IMR-90 (cell line): Measurements from ENCODE around the gene CAPN5. TPM values are rescaled to one million over a fixed set of nuclear protein-coding genes. Genes with fewer than 3 reads are reported as not detected.

Source experiments
- ATAC-seq: fragments of 200-7000 bp; cut with Tn5 transposase; 2 replicates; pipeline ENCODE4 v1.9.1; 2020; ENCODE audit warnings: low read depth, mild to moderate bottlenecking, moderate library complexity
- BruUV-seq: library from RNA; stranded (reverse); fragments of 400-500 nt; replicated peaks from 2 replicates; lab custom pipeline; 2021; lab: Mats Ljungman, UMichigan
- CTCF ChIA-PET: fragments of 300-600 bp; formaldehyde crosslinking; extraction: SDS; loops from one replicate; lab custom pipeline; 2021; ENCODE audit warnings: antibody characterized with exemption; lab: Yijun Ruan, JAX
- POLR2A ChIA-PET: fragments of 300-600 bp; sonication (Branson Sonifier 250); formaldehyde crosslinking; loops from one replicate; lab custom pipeline; 2022; ENCODE audit warnings: antibody characterized with exemption; ENCODE audit not compliant: unreplicated experiment; lab: Charles Lee
- DNase-seq: peaks from one replicate; pipeline ENCODE4 v3.0.0; 2013
- H2AFZ ChIP-seq: replicated peaks from 2 replicates; pipeline ENCODE3; 2013; ENCODE audit warnings: low read length, mild to moderate bottlenecking; ENCODE audit not compliant: poor library complexity
- H2AK5ac ChIP-seq: 2 replicates; pipeline ENCODE4 v1.6.1; 2013; ENCODE audit warnings: low read depth, low read length, inconsistent platforms
- H2AK9ac ChIP-seq: replicated peaks from 2 replicates; pipeline ENCODE3; 2013; ENCODE audit warnings: mild to moderate bottlenecking, low read depth, low read length, moderate library complexity; ENCODE audit not compliant: poor library complexity
- H2BK120ac ChIP-seq: 2 replicates; pipeline ENCODE4 v1.6.1; 2013; ENCODE audit warnings: low read depth, low read length, inconsistent platforms
- H2BK15ac ChIP-seq: 3 replicates; pipeline ENCODE4 v1.6.1; 2013; ENCODE audit warnings: low read depth, low read length, inconsistent platforms
- H2BK20ac ChIP-seq: 2 replicates; pipeline ENCODE4 v1.6.1; 2013; ENCODE audit warnings: low read depth, mild to moderate bottlenecking, inconsistent platforms, low read length, moderate library complexity
- H2BK5ac ChIP-seq: 2 replicates; pipeline ENCODE4 v1.6.1; 2013; ENCODE audit warnings: mild to moderate bottlenecking, low read depth, low read length, inconsistent platforms; ENCODE audit not compliant: poor library complexity, severe bottlenecking
- H3K14ac ChIP-seq: replicated peaks from 2 replicates; pipeline ENCODE4 v1.6.1; 2013; ENCODE audit warnings: low read depth, low read length, inconsistent platforms
- H3K18ac ChIP-seq: 2 replicates; pipeline ENCODE4 v1.6.1; 2013; ENCODE audit warnings: low read depth, low read length, control low read depth
- H3K23ac ChIP-seq: 2 replicates; pipeline ENCODE4 v1.6.1; 2013; ENCODE audit warnings: low read depth, low read length, inconsistent platforms
- H3K27ac ChIP-seq: 2 replicates; pipeline ENCODE4 v1.5.1; 2013; ENCODE audit warnings: mild to moderate bottlenecking, control low read depth, low read length; ENCODE audit not compliant: insufficient read depth
- H3K27me3 ChIP-seq: 2 replicates; pipeline ENCODE4 v1.6.1; 2013; ENCODE audit warnings: low read length; ENCODE audit not compliant: control insufficient read depth, insufficient read depth
- H3K36me3 ChIP-seq: 2 replicates; pipeline ENCODE4 v1.6.1; 2013; ENCODE audit warnings: low read length, mixed read lengths; ENCODE audit not compliant: control insufficient read depth, insufficient read depth
- H3K4ac ChIP-seq: 2 replicates; pipeline ENCODE4 v1.6.1; 2013; ENCODE audit warnings: low read depth, low read length, inconsistent platforms
- H3K4me1 ChIP-seq: 2 replicates; pipeline ENCODE4 v1.6.1; 2013; ENCODE audit warnings: low read length, mixed read lengths; ENCODE audit not compliant: control insufficient read depth, insufficient read depth
- H3K4me2 ChIP-seq: 2 replicates; pipeline ENCODE4 v1.6.1; 2013; ENCODE audit warnings: low read depth, mild to moderate bottlenecking, control low read depth, low read length, moderate library complexity
- H3K4me3 ChIP-seq: 2 replicates; pipeline ENCODE4 v1.5.1; 2013; ENCODE audit warnings: low read depth, mild to moderate bottlenecking, control low read depth, low read length, moderate library complexity; ENCODE audit not compliant: insufficient read depth
- H3K56ac ChIP-seq: 2 replicates; pipeline ENCODE4 v1.6.1; 2013; ENCODE audit warnings: low read length, inconsistent platforms; ENCODE audit not compliant: insufficient read depth; ENCODE audit errors: extremely low read depth
- H3K79me1 ChIP-seq, 2 experiments: 2 replicates each; pipeline ENCODE4 v1.6.1; 2013; ENCODE audit warnings: low read length in 2 of 2, inconsistent platforms in 1 of 2, low read depth in 1 of 2
- H3K9ac ChIP-seq: 2 replicates; pipeline ENCODE4 v1.6.1; 2013; ENCODE audit warnings: low read depth, low read length, control low read depth
- H3K9me1 ChIP-seq: 2 replicates; pipeline ENCODE4 v1.6.1; 2013; ENCODE audit warnings: low read length, inconsistent platforms; ENCODE audit not compliant: insufficient read depth
- H3K9me3 ChIP-seq: 2 replicates; pipeline ENCODE4 v1.6.1; 2013; ENCODE audit warnings: low read length; ENCODE audit not compliant: control insufficient read depth, insufficient read depth
- H4K20me1 ChIP-seq: 2 replicates; pipeline ENCODE4 v1.6.1; 2013; ENCODE audit warnings: low read length, inconsistent platforms; ENCODE audit not compliant: insufficient read depth
- H4K5ac ChIP-seq: 2 replicates; pipeline ENCODE4 v1.6.1; 2013; ENCODE audit warnings: mild to moderate bottlenecking, low read depth, low read length, control low read depth
- H4K8ac ChIP-seq, 2 experiments: 2 replicates each; pipeline ENCODE4 v1.6.1; 2013; ENCODE audit warnings: low read depth in 2 of 2, low read length in 2 of 2, control low read depth in 1 of 2, inconsistent platforms in 1 of 2
- H4K91ac ChIP-seq: 2 replicates; pipeline ENCODE4 v1.6.1; 2013; ENCODE audit warnings: low read depth, low read length, inconsistent platforms; ENCODE audit not compliant: insufficient read depth
- BHLHE40 ChIP-seq: fragments of 150-350 bp; IDR thresholded peaks from 2 replicates; pipeline ENCODE4 v1.6.1; 2016; ENCODE audit warnings: mild to moderate bottlenecking, low read depth, low read length
- CEBPB ChIP-seq: IDR thresholded peaks from 2 replicates; pipeline ENCODE4 v1.6.1; 2012; ENCODE audit warnings: low read depth, low read length, improper control_type of control experiment
- CHD1 ChIP-seq: IDR thresholded peaks from 2 replicates; pipeline ENCODE4 v1.6.1; 2012; ENCODE audit warnings: low read depth, low read length, improper control_type of control experiment
- FOS ChIP-seq: fragments of 150-350 bp; IDR thresholded peaks from 2 replicates; pipeline ENCODE4 v1.6.1; 2016; ENCODE audit warnings: low read depth, low read length
- MAFK ChIP-seq: IDR thresholded peaks from 2 replicates; pipeline ENCODE4 v1.6.1; 2012; ENCODE audit warnings: low read depth, low read length, improper control_type of control experiment
- MAZ ChIP-seq: IDR thresholded peaks from 2 replicates; pipeline ENCODE4 v1.6.1; 2012; ENCODE audit warnings: low read depth, mild to moderate bottlenecking, low read length, improper control_type of control experiment, moderate library complexity, borderline replicate concordance
- MXI1 ChIP-seq: IDR thresholded peaks from 2 replicates; pipeline ENCODE4 v1.6.1; 2012; ENCODE audit warnings: low read depth, mild to moderate bottlenecking, low read length, moderate library complexity, borderline replicate concordance
- NFE2L2 ChIP-seq: fragments of 150-350 bp; IDR thresholded peaks from 2 replicates; pipeline ENCODE4 v1.6.1; 2016; ENCODE audit warnings: low read depth, mild to moderate bottlenecking, low read length
- POLR2A ChIP-seq: IDR thresholded peaks from 2 replicates; pipeline ENCODE4 v1.6.1; 2012; ENCODE audit warnings: mild to moderate bottlenecking, low read depth, low read length
- RAD21 ChIP-seq: IDR thresholded peaks from 2 replicates; pipeline ENCODE4 v1.6.1; 2012; ENCODE audit warnings: low read length, improper control_type of control experiment
- RCOR1 ChIP-seq: IDR thresholded peaks from 2 replicates; pipeline ENCODE4 v1.6.1; 2012; ENCODE audit warnings: mild to moderate bottlenecking, low read length, improper control_type of control experiment; ENCODE audit not compliant: insufficient replicate concordance
- RFX5 ChIP-seq: IDR thresholded peaks from 2 replicates; pipeline ENCODE4 v1.8.0; 2012; ENCODE audit warnings: low read depth, mild to moderate bottlenecking, low read length, moderate library complexity
- SMC3 ChIP-seq: fragments of 150-350 bp; IDR thresholded peaks from 2 replicates; pipeline ENCODE4 v1.6.1; 2016; ENCODE audit warnings: low read depth, mild to moderate bottlenecking, antibody characterized with exemption, low read length, moderate library complexity
- WGBS, 2 experiments: methylation state at CpG; one replicate each; pipeline versions ENCODE4 v1.1.5 to v1.1.7; 2013; ENCODE audit warnings: missing lambda C conversion rate in 2 of 2; ENCODE audit not compliant: insufficient read length in 1 of 2; ENCODE audit errors: extremely low coverage in 2 of 2; 5-methylcytosine and 5-hydroxymethylcytosine counted together
- dilution Hi-C: fragments of 300-500 bp; cut with HindIII; formaldehyde crosslinking; loops from one replicate; pipeline ENCODE4 v1.14.3; 2018; ENCODE audit warnings: low sequenced_read_pairs; ENCODE audit not compliant: unreplicated experiment
- in situ Hi-C: fragments of 300-500 bp; cut with MboI; formaldehyde crosslinking; loops from 3 replicates; pipeline ENCODE4 v1.14.3; 2019; ENCODE audit warnings: low sequenced_read_pairs, inconsistent platforms, mixed read lengths
- intact Hi-C: fragments of 100-400 bp; cut with micrococcal nuclease; formaldehyde crosslinking; loops from 2 replicates; pipeline ENCODE4 v1.10.0; 2022
- polyA plus RNA-seq, 3 experiments: library from polyadenylated mRNA; depleted of rRNA; stranded (reverse); fragments of >200 nt; gene quantifications; 2 replicates each; pipeline ENCODE4 v1.2.3, GENCODE V29; 2012; ENCODE audit warnings: low replicate concordance in 1 of 3
- total RNA-seq: library from RNA; depleted of rRNA; stranded (reverse); fragments of >200 nt; gene quantifications from 2 replicates; pipeline ENCODE4 v1.2.3, GENCODE V29; 2012
- TF ChIP-seq, protein P1 (sequence below): fragments of 150-350 bp; IDR thresholded peaks from 2 replicates; pipeline ENCODE4 v1.6.1; 2017; ENCODE audit warnings: mild to moderate bottlenecking, antibody characterized with exemption, low read length, low read depth
- TF ChIP-seq, protein P2 (sequence below): fragments of 150-350 bp; IDR thresholded peaks from 2 replicates; pipeline ENCODE4 v1.6.1; 2016; ENCODE audit warnings: low read depth, mild to moderate bottlenecking, low read length, moderate library complexity, borderline replicate concordance
- TF ChIP-seq, protein P3 (sequence below): conservative IDR thresholded peaks from 2 replicates; pipeline ENCODE4 v1.5.1; 2012; ENCODE audit warnings: mild to moderate bottlenecking, low read depth, low read length, improper control_type of control experiment

CAPN5 gene
- total and polyA plus RNA-seq, 2 of the 4 experiments (the other 2 are of a cell fraction) = 8.1 to 24.0 TPM

DNA sequence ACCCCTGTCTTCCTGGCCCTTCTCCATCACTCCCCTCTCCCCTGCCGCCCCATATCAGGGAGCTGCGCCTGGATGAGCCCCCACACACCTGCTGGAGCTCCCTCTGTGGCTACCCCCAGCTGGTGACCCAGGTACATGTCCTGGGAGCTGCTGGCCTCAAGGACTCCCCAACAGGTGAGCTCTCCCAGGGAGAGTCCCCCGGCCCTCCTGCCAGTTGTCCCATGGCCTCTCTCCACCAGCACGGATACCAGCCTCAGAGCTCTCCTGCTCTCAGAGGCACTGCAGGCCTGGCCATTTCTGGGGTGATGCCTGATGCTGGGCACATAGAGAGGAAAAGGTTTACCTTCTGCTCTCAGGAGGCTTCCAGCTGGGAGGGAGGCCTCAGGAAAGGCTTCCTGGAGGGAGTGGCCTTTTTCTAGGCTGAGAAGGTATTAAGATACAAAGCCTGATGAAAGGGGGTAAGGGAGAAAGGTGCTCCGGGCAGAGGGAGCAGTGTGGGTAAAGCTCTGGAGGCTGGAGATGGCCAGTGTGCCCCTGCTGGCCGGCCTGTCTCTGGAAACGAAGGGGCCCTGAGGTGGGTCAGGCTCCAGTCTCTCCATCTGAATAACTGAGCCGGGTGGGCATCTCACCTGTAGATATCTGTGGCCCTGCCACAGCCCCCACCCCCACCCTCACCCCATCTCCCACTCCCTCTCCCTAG, 55.3 kb downstream of the CAPN5 start:
- H2BK15ac ChIP-seq = no peak overlapping the region
- no peak overlapping the region for H2AFZ ChIP-seq
- H3K4me3 ChIP-seq = no peak overlapping the region
- no peaks in the 10 kb centered on the region; the same call in none of the 2 replicates for H3K9me1 ChIP-seq
- H3K23ac ChIP-seq = no peak overlapping the region
- H4K20me1 ChIP-seq = no peaks in the 10 kb centered on the region
- H3K4me2 ChIP-seq = no peak overlapping the region
- no peak overlapping the region for H3K27ac ChIP-seq
- dilution Hi-C loops (no loop called here), in situ Hi-C loops (loop anchor here (10.0 kb wide), 1 partner anchor 63 kb away; no protein-coding TSS in a partner anchor), intact Hi-C loops (no loop called here)
- ATAC-seq = no peak
- H3K4me1 ChIP-seq = no peaks in the 10 kb centered on the region
- no peaks in the 10 kb centered on the region for H3K79me1 ChIP-seq
- ChIA-PET POLR2A (no interaction called here), CTCF (no interaction called here)
- no peak overlapping the region for H2AK5ac ChIP-seq
- TF ChIP-seq, protein P1, sequence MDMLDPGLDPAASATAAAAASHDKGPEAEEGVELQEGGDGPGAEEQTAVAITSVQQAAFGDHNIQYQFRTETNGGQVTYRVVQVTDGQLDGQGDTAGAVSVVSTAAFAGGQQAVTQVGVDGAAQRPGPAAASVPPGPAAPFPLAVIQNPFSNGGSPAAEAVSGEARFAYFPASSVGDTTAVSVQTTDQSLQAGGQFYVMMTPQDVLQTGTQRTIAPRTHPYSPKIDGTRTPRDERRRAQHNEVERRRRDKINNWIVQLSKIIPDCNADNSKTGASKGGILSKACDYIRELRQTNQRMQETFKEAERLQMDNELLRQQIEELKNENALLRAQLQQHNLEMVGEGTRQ = no peak
- TF ChIP-seq POLR2A (no peak), NFE2L2 (no peak), CEBPB (no peak), MAFK (no peak), RFX5 (no peak), CHD1 (no peak), FOS (no peak), RCOR1 (no peak), MAZ (no peak), BHLHE40 (no peak), SMC3 (no peak), RAD21 (no peak), MXI1 (no peak)
- TF ChIP-seq, protein P2, sequence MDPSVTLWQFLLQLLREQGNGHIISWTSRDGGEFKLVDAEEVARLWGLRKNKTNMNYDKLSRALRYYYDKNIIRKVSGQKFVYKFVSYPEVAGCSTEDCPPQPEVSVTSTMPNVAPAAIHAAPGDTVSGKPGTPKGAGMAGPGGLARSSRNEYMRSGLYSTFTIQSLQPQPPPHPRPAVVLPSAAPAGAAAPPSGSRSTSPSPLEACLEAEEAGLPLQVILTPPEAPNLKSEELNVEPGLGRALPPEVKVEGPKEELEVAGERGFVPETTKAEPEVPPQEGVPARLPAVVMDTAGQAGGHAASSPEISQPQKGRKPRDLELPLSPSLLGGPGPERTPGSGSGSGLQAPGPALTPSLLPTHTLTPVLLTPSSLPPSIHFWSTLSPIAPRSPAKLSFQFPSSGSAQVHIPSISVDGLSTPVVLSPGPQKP = no peak
- TF ChIP-seq, protein P3, sequence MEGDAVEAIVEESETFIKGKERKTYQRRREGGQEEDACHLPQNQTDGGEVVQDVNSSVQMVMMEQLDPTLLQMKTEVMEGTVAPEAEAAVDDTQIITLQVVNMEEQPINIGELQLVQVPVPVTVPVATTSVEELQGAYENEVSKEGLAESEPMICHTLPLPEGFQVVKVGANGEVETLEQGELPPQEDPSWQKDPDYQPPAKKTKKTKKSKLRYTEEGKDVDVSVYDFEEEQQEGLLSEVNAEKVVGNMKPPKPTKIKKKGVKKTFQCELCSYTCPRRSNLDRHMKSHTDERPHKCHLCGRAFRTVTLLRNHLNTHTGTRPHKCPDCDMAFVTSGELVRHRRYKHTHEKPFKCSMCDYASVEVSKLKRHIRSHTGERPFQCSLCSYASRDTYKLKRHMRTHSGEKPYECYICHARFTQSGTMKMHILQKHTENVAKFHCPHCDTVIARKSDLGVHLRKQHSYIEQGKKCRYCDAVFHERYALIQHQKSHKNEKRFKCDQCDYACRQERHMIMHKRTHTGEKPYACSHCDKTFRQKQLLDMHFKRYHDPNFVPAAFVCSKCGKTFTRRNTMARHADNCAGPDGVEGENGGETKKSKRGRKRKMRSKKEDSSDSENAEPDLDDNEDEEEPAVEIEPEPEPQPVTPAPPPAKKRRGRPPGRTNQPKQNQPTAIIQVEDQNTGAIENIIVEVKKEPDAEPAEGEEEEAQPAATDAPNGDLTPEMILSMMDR = no peak
- peaks cover 29% of the 10 kb centered on the region; the same call in 1 of the 2 replicates for H3K36me3 ChIP-seq
- no peak overlapping the region for H3K4ac ChIP-seq
- H2BK5ac ChIP-seq = no peak overlapping the region
- no peak overlapping the region for H3K56ac ChIP-seq
- no peaks in the 10 kb centered on the region for H3K27me3 ChIP-seq
- no peaks in the 10 kb centered on the region for H3K9me3 ChIP-seq
- H3K18ac ChIP-seq = no peak overlapping the region
- BruUV-seq = no TSS peak
- DNase-seq = no peak
- no peak overlapping the region for H3K9ac ChIP-seq
- H2AK9ac ChIP-seq = no peak overlapping the region
- no peak overlapping the region for H4K91ac ChIP-seq
- no peak overlapping the region for H4K8ac ChIP-seq
- no peak overlapping the region for H4K5ac ChIP-seq
- WGBS, 2 experiments = 79% methylated on average over 2 of the region's 8 CpGs; no CpG with 5 or more reads in 1 of the 2 experiments
- no peak overlapping the region for H3K14ac ChIP-seq
- no peak overlapping the region for H2BK120ac ChIP-seq
- no peak overlapping the region for H2BK20ac ChIP-seq
